DMS153 (cell line): Measurements from ENCODE around the gene RAB23.
A peak's percentile ranks its signal among the peaks of the same experiment; 100 is the strongest.

Experiments used
- DNase-seq: peaks from one replicate; lab custom pipeline; 2025; lab: John Stamatoyannopoulos, UW

RAB23 gene

DNA sequence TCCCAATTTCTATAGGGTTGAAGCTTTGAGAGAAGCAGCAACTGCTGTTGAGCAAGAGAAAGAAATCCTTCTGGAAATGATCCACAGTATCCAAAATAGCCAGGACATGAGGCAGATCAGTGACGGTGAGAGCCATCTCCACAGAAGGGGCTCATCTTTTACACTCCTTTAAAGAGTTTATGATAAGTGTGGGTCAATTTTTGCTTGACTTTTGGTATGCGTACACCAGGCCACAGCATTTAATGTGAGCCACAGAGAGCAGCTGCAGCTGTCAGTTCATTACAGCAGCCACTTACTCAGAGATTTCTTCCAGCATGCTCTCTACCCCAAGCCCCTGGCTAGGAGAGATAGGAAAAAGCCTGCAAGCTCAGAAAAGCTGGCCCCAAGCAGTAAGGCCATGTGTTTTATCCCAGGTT, 40.1 kb downstream of the RAB23 start:
- no peak for DNase-seq

DNA sequence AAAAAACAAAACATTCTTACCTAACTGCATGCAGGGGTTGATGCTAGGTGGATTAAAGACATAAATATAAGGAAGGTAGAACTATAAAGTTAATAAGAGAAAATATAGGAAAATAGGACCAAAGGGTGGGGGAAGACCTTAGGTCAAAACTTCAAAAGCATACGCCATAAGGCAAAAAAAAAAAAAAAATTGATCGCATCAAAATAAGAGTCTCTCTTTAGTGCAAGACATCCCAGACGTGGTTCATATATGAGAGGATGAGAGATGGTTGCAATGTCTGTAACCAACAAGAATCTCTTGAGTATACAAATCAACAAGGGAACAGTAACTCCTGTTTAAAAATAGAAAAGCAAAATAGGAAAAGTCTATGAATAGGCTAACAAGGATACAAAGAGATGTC, 41.5 kb downstream of the RAB23 start:
- DNase-seq, result no peak

DNA sequence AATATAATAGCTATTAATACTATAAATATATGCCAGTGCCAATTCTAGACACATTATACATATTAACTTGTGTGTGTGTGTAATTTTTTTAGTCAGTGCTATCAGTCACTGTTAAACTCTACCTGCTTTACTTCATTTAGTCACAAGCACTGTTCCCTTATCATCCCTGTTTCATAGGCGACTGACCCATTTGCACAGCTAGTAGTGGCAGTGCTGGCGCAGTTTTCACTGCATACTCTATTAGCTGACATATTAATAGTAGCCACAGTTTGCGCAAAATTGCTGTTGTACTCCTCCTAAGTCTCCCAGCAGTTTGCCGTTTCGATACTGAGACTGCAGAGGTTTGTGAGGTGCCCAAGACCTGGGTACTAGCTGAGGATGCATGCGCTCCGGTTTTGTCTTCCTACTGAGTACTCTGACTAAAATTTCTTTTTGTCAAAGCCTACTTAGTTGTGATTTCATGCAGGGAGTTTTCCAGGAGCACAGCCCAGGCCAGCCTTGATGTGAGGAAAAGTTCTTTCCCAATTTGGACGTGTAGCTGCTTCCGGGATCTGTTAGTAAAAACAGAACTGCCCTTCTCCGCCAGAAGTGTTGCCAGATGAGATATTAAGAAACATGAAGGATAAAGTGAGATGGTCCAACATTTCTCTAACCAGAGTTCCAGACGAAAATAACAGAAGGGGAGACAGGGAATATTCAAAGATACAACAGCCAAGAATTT, 44.4 kb downstream of the RAB23 start:
- no peak for DNase-seq

DNA sequence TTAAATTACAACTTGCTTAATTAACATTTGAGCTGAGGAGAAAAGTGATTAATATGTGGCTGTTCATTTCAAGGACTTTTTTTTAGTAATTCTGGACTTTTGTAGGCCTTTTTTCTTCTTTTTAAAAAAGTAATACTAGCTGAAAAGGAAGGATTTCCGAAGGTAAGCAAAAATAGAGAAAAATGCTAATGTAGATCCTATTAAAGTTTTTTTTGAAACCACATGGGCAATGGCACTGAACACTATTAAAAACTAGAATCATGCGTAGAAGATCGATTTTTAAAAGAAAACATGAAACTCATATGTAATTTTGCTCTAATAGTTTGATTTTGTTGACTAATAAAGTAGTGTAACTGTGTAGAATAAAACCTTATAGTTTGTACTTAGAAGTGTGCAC, 47.6 kb downstream of the RAB23 start:
- DNase-seq, result no peak

DNA sequence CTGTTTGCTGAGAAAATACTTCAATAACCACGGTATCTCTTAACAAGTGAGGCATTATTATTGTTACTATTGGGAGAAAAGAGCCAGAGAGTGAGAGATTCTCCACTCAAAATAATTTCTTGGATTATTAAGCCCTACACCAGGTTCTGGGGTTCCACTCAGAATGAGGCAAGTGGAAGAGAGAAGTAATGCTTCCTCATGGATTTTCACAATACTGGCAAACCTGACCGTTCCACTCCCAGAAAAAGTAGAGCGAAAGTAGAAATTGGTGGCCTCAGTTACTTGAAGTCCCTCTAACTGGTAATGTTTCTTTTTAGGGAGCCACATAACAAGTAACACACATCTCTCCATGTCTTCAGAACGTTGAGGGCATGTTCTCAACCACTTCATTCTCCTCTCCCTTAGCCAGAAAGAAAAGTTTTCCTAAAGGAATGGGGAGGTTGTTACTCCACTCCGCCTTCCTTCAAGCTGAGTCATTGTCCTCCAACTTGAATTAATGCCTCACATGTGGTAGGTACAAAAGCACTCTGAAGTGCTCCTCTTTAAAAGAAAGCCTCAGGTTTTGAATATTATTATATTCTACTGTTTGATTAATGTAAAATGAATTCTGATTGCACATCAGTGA, 48.1 kb downstream of the RAB23 start:
- DNase-seq, result no peak

DNA sequence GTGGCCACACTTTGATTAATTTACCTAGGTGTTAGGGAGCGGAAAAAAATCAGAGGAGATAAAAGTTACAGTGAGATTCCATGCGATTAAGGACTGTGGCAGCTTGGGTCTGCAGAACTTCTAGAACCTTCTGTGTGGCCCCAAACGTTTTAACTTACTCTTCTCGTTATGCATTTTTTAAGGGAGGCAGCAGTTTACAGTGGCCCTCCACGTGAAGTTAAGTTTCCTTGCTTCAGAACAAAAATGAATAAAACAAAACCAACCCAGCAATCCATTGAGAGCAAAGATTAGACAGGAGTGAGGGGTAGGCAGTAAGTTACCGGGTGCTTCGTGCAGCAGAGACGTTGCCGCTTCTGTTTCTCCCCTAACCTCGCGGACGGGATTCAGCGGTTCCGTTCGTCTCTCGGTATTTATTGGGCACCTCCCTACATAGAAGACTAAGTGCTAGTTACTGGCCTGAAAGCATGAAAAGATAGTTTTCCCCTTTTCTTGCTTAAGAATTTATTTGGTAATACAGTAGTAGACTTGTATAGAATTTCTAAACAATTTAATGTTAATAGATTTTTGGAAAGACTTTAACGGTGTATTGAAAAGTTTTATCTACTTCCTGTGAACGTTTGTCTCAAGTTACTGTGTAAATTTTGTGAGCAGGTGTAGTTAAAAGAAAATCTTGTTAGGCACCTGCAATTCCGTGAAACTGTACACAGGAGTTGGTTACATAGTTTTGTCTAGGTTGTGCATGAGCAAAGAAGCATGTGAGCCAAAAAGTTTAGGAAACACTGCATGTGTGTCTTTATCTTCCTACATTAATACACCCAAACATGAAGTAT, 48.8 kb downstream of the RAB23 start:
- DNase-seq, result no peak

DNA sequence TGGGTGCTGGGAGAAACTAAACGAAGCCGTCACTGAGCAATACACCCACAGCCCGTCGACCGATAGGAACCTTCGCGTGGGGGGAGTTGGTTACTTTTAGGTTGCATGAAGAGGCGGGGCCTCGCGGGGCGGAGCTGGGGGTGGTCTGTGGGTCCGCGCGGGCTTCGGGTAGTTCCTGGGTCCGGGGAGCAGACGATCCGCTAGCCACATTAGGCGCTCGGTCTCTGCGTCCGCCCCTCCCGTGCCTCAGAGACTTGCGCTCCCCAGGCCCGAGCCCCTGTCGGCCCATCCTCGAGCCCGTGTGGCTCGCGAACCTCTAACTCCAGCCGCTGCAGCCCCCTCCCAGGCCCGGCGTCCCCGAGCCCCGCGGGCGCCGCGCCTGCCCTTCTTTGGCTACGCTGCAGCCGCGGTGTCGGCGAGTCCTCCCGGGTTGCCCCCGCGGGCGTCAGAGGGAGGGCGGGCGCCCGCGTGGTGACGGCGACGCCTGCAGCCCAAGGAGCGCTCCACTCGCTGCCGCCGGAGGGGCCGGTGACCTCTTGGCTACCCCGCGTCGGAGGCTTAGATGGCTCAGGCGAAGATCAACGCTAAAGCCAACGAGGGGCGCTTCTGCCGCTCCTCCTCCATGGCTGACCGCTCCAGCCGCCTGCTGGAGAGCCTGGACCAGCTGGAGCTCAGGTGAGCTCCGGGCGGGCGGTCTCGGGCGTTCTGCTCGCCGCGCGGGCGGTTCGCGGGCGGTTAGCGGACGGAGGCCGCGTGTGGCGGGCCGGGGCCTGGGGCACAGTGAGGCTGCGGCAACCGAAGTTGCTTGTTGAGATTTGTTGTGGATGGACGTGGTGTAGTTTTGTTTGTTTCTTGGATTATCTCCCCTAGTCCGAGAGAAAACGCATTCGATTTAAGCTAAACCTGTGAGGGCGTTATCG, 49.7 kb downstream of the RAB23 start, which contains the start of gene BAG2:
TSS of gene BAG2 (plus strand) at position 191 of the 920 bp plus-strand sequence. CDS start at position 563, 372 bp downstream.
- DNase-seq, result peak; percentile 56

DNA sequence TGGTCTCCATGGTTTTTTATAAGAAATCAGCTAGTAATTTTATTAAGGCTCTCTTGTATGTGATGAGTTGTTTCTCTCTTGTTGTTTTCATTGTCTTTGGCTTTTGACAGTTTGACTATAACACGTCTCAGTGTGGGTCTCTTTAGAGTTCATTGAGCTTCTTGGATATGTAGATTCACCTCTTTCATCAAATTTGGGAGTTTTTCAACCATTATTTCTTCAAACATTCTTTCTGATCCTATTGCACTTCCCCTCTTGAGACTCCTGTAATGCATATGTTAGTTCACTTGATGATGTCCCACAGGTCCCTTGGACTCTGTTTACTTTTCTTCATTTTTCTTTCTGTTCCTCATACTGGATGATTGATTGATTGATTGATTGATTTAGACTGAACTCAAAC, 57.0 kb downstream of the RAB23 start:
- no peak for DNase-seq

DNA sequence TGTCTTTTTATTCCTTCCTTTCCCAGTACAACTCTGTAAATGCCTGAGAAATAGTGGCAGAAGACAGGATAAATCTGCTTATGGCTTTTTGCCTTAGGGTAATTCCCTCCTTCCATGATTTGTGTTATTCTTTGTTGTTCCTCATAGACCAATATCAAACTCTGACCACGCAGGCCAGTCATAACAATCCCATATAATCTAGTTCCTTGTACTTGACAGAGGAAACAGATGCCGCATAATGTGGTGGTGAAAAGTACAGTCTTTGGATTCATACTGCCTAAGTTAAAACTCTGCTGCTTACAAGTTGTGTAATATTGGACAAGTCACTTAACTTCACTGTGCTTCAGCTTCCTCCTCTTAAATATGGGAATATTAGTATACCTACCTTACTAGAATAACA, 58.2 kb downstream of the RAB23 start:
- no peak for DNase-seq

DNA sequence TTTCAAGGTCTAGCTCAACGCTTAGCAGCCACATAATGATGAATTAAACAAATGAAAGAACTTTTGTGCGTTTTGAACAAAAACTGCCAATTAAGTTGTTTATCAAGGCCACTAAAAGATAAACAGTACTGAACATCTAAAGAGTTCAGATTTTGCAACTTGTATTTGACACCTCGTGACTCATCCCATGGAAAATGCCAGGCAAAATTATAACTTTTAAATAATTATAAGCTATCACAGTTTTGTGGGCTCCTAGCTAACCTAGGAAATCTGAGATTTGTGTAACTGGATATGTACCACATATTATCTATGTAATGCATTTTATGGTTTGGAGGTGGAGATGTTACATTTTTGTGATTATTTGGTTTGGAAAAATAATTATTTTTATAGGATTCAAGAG, 59.6 kb downstream of the RAB23 start:
- DNase-seq, result no peak

DNA sequence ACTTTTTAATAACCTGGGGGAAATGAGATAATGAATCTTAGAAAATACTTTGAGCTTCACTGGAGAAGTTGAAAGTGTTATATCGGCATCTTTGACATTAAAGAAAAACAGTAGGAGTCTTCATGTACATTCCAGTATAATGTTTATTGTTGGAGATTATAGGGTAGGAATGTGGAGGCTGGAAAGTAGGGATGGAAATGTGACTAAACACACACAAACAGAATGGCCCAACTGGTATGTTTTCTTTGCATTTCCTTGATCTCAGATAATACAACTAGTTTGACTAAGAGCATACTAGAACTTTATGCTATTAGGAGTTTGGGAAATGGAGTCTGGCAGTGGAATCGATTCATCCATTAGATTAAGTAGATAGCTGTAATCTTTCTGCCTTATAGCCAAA, 60.1 kb downstream of the RAB23 start:
- DNase-seq, result no peak

DNA sequence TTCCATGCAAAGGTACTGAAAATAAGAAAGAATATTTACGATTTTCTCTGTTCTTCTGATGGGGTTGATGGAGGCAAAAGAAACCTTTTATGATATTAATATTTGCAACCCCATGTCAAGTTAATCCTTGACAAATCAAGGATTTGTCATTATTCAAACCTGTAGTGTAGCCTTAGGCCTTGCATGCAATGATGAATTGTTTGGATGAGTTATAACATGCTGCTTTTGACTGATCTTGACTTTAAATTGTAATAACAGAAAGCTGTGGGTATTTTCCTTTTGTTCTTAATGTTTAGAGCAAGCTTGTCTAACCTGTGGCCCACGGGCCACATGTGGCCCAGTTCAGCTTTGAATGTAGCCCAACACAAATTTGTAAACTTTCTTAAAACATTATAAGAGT, 63.0 kb downstream of the RAB23 start:
- DNase-seq, result no peak

DNA sequence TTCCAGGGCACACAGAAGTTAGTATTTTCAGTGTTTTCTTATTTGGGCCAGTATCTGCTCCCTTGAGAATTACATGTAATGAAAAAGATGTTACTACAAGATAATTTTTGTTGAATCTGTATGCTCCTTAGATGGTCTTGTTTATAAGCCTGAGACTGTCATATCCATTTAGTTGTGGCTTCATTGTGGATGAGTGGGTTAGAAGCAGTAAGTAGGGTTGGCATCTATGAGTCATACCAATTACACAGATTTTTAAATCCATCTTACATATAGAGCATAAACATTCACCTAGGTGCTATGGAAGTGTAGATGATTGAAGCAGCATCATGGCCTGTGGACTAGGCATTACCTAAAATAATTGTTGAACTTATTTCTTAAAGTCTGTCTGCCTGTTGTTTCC, 63.4 kb downstream of the RAB23 start:
- no peak for DNase-seq

DNA sequence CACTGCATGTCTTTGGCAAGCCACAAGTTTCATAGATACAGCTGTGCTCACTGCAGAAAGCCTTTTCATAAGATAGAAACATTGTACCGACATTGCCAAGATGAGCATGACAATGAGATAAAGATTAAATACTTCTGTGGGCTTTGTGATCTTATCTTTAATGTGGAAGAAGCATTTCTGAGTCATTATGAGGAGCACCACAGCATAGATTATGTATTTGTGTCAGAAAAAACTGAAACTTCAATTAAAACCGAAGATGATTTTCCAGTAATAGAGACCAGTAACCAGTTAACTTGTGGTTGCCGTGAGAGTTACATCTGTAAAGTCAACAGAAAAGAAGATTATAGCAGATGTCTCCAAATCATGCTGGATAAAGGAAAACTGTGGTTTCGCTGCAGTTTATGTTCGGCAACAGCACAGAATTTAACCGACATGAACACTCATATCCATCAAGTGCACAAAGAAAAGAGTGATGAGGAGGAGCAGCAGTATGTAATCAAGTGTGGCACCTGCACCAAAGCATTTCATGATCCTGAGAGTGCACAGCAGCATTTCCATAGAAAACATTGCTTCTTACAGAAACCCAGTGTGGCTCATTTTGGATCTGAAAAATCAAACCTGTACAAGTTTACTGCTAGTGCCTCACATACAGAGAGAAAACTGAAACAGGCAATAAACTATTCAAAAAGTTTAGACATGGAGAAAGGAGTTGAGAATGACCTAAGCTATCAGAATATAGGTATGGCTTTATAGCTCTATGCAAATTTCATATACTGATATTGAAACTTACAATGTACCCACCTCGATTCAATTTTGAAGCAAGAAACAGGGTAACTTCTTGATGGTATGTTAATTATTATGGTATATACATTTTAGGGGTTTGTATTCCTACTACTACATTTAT, 73.9 kb downstream of the RAB23 start:
- DNase-seq, result no peak

DNA sequence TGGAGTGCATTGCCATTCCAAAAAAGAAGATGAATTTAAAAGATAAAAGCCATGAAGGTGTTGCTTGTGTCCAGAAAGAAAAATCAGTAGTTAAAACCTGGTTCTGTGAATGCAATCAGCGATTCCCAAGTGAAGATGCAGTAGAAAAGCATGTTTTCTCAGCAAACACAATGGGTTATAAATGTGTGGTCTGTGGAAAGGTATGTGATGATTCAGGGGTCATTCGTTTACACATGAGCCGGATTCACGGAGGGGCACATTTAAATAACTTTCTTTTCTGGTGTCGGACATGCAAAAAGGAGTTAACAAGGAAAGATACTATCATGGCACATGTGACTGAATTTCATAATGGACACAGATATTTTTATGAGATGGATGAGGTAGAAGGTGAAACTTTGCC, 74.7 kb downstream of the RAB23 start:
- DNase-seq, result no peak

DNA sequence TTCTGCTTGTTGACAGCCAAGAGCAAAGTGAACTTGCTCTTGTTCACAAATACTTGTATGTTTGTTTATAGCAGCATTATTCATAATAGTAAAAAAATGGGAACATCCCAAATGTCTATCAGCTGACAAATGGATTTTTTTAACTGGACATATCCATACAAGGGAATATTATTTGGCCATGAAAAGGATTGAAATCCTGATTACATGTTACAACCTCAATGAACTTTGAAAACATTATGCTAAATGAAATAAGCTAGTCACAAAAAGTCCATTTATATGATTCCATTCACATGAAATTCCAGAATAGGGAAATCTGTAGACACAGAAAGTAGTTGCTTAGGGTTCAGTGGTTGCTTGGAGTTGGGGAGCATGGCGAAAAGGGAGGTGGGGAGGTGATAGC, 78.4 kb downstream of the RAB23 start:
- no peak for DNase-seq

DNA sequence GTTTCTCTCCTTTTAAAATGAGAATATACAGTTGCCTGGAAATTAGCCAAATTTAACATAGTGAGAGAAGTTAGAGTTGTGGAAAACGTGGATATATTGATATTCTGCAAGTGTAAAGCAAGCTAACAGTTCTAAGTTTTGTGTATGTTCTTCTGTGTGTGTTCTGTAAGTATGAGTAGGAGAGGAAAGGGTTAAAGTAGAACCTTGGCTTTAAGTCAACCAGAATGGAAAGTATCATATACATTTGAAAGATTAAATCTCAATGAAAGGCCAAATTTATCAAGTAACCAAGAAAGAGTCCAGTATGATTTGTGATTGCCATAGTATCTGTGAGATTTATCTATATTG, 80.0 kb downstream of the RAB23 start:
- DNase-seq, result no peak

DNA sequence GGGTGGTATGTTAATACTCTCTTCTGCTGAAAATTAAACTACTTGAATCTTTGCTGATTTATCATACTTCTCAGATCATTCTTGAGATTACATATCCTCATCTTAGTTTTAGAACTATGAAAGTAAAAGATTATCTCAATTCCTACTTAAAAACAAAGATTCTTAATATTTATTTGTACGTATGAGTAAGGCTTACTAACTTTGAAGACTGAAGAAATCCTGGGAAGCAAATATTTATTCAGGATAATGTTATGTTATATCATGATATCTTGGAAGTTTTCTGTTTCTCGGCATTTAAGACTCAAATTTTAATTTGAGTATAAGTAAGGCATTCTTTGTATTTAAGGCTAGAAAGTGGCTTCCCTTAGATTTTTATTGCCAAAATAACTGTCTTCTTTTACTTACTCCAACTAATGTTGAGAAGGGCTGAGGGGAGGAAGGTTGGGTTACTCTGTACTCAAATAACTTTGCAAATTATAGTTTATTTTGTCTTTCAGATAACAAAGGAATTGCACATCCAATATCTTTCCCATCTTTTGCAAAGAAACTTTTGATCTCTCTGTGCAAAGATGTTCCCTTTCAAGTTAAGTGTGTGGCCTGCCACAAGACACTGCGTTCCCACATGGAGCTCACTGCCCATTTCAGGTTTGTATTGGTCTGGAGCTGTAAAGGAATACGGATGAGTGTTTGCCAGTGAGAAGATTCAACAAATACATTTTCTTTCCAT, 80.5 kb downstream of the RAB23 start:
- no peak for DNase-seq

DNA sequence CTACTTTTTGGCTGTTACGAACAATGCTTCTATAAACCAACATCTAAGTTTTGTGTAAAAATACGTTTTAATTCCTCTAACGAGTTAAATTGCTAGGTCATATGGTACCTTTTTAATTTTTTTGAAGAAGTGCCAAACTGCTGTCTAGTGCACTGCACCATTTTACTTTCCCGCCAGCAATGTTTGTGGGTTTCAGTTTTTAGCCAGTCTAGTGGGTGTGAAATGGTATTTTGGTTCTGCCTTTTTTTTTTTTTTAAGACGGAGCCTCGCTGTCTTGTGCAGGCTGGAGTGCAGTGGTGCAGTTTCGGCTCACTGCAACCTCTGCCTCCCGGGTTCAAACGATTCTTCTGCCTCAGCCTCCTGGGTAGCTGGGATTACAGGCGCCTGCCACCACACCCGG, 84.1 kb downstream of the RAB23 start:
- DNase-seq, result no peak

DNA sequence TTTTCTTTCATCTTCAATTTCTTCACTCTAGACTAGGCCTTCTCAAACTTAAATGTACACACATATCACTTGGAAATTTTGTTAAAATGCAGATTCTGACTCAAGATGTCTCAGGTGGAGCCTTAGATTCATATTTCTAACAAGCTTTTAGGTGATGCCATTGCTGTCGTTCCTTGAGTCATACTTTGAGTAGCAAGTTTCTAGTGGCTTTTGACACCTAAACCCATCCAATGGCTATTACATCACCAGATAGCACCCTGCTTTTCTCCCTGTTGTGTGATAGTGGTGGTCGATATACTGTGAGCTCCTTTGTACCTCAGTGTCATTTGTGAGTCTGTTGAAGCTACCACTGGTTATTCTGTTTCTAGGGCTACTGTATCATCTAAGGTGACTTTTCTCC, 84.8 kb downstream of the RAB23 start:
- DNase-seq, result no peak
